NCI-H2029 treated with DMSO at 0.1 percent for 48 hours (cell line): ENCODE data around the gene SRR.
"Not testable (repeated sequence)": the region's sequence is repeated elsewhere in the genome, so short reads cannot be mapped to it uniquely, and the experiment has no call there.

Experiments used
- DNase-seq: peaks from one replicate; lab custom pipeline; 2025; lab: John Stamatoyannopoulos, UW

SRR gene

DNA sequence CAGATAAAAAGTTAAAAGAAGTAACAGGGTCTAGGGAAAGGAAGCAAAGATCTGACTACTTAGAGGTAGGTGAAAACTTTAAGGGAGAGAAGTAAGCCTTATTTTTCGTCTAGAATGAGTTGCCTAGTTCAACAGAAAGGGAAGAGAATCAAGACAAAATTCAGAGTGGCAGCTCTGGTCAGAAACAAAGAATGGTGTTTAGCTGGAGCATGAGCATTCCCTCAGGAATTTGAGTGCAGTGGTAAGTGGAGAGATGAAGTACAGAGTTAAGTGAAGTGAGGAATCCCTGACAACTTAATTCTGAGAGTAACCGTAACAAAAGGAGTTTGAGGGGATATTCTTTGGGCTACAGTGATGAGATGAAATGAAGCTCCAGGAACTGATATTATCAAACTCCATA lies 11.7 kb upstream of the SRR start:
- no peak for DNase-seq

DNA sequence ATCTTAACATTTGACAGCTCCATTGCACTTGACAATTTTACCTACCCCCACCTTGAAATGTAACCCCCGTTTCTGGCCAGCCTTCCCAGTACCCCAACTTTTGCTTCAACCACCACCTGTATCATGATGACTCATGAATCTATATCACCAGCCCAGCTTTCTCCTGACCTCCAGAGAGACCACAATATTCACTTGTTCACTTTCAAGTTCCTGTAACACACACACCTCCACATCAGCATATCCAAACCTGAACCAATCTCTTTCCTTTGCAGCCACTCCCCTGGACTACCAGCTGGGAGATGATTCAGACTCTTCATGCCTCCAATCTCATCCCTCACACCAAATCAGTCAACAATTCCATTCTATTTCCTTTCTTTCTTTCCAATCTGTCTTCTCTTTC lies 8.2 kb upstream of the SRR start:
- no peak for DNase-seq

DNA sequence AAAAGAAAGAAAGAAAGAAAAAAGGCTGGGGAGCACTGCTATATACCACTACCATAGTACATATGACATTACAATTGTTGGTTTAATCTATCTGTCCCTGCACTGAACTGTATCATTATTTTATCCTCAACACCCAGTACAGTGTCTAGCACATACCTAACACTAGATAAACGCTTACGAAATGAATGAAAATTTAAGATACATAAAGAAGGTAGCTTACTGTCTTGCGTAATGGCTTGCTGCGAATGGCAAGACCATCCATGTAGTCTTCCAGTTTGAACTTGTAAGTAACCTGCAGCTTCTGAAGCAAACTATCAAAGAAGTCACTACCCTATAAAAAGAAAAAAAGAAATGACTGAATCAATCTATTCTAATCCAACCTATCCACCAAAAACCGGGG lies 6.7 kb upstream of the SRR start:
- no peak for DNase-seq

DNA sequence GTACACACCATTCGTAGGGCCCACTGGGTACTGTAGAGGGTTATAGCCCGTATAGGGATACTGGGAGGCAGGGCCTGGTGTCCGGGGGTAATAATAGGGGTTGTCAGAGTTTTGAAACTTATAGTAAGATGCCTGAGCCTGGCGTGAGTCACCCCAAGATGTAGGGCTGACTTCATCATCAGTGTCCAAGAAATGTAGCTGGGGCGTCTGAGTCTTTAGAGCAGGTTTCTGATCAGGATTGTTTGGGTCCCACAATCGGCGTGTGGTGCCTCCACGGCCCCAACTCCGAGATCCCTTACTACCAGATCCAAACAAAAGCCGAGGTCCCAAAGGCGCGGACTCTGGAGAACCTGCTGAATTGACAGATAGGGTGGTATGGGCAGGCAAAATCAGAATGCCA lies 4.6 kb upstream of the SRR start:
- no peak for DNase-seq

DNA sequence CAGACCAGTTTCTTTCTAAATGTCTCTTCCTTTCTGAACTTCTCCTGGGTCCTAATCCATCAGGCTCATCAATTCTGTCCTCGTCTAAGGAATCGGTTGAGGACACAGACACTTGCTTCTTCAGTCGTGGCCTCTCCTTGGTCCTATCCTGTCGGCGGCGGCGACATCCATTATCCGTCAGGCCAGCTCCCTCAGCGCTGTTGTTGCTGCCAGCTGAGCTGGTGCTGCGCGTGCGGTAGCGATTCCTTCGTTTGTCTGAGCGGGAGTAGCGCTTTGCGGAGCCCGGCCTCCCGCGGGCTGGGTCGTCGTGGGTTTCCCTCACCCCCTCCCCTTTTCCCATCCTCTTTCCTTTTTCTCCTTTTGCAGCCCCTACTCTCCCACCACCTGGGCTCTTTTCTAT lies 4.0 kb upstream of the SRR start:
- DNase-seq = no peak

DNA sequence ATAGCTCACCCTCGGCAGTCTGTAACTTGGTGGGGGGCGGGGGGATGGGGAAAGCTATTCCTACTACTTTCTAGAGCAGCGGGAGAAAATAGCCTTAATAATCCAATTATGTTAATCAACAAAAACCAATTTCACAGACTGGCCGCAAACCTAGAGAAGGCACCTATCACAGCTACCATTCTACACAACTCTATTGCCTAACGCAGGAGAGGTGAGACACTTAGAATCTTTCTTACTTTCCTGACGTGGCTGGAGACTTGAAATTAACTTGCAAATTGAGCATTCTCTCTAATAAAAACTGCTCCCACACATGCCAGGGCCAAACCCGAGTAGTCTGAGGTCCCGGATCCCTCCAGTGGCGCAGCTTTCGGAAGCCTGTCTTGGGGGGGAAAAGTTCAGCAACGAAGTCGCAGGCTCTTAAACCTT lies 959 bp upstream of the SRR start:
- no peak for DNase-seq

DNA sequence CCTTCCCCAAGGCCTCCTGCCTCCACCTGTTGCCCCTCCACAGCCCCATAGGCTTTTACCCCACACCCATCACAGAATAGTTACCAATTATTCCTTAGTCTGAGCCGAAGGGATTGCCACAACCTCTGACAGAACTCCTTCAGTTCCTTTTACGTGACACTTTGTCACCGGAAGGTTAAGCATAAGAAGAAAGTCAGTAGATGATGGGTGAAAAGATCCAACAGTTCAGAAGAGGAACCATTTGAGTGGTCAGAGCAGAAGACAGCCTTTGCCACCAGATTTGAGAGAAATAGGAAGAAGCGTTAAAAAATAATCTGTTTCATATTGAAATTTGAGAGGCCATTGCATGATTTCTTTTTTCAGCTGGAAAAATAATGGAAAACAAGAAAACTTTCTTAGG lies 1.2 kb downstream of the SRR start:
- DNase-seq = no peak

DNA sequence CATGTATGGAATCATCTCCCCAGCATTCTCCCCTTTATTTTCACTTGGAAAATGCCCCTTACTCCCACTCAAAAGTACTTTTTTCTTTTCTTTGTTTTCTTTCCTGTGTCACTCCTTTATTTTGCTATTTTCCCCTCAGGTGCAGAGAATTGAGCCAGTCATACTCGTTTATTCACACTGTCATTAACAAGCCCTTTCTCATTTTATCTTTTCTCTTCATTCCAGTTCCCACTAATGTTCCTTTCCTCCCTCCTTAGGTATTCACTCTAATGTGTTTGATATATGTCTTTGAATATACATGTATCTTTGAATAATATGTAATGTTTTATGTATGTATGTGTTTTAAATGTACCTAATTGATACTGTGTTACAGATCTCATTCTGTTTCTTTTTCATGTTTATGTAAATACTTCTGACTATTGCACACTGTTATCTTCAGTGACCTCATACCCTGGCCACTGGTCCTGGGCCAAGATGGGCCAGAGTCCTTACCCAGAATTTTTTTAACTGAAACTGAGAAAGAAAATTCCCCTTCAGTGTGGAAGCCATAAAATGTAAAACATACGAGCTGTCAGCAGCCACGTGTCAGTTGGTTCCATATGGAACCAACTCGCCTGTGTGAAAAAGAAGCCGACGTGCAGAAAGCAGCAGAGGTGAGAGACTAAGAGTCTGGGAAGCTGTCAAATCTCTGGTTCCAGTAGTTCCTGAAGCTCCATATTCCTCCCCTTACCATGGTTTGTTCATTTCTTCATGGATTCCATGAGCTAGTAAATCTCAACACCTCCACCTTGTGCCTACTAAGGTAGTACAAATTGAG lies 5.8 kb downstream of the SRR start:
- DNase-seq = no peak

DNA sequence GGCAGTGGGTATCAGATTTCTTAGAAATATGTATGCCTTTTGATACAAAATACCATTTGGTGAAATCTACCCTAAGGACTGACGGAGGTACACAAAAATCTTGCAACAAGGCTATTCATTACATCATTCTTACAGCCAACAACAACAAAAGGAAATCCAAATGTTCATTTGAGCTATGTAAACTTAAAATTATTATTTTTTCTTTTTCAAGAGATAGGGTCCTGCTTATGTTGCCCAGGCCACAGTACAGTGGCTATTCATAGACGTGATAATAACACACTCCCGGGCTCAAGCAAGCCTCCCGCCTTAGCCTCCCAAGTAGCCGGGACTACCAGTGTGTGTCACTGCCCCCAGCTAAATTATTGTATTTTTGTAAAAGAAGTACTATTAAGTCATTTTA lies 9.0 kb downstream of the SRR start:
- DNase-seq = no peak

DNA sequence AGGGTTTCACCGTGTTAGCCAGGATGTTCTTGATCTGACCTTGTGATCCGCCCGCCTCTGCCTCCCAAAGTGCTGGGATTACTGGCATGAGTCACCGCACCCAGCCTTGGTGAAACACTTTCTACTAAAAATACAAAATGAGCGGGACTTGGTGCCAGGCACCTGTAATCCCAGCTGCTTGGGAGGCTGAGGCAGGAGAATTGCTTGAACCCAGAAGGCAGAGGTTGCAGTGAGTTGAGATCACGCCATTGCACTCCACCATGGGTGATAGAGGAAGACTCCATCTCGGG lies 13.1 kb downstream of the SRR start:
- DNase-seq = not testable (repeated sequence)

DNA sequence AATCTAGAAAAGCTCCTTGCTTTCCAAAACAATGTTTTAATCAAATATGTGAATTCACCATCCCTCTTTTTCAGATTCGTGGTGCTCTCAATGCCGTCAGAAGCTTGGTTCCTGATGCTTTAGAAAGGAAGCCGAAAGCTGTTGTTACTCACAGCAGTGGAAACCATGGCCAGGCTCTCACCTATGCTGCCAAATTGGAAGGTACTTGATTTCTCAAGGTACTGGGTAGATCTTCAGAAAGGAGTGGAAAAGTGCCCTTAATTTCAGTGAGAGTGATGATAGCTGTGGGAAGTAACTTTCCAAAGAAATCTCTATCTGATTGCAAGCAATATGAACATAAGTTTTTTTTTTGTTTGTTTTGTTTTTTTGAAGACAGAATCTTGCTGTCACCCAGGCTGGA lies 14.0 kb downstream of the SRR start:
- DNase-seq = no peak

DNA sequence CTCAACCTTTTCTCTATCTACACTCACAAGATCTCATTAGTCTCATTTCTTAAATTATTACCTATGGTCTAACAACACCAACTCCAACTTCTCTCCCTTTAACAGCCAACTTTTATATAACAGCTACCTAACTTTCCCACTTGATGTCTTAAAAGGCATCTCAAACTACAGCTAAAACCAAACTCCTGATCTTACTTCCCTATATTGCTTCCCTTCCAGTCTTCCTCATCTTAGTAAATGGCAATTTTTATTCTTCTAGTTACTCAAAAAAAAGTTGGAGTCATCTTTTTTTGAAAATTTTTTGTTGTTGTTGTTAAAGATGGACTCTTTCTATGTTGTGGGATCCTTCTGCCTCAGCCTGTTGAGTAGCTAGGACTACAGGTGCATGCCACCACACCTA lies 15.3 kb downstream of the SRR start:
- no peak for DNase-seq

DNA sequence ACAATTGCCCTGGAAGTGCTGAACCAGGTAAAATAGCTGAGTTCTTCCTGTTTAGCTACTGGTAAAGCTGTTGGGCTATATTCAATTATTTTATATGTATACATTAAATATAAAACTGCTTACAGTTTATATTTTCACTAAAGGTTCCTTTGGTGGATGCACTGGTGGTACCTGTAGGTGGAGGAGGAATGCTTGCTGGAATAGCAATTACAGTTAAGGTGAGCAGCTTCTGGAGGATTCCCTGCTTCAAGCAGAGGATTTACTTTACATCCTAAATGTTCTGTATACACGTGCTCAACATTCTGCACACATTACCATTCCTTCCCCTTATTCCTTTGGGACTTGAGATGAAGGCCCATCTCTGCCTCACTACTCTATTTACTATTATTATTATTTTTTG lies 17.6 kb downstream of the SRR start:
- no peak for DNase-seq

DNA sequence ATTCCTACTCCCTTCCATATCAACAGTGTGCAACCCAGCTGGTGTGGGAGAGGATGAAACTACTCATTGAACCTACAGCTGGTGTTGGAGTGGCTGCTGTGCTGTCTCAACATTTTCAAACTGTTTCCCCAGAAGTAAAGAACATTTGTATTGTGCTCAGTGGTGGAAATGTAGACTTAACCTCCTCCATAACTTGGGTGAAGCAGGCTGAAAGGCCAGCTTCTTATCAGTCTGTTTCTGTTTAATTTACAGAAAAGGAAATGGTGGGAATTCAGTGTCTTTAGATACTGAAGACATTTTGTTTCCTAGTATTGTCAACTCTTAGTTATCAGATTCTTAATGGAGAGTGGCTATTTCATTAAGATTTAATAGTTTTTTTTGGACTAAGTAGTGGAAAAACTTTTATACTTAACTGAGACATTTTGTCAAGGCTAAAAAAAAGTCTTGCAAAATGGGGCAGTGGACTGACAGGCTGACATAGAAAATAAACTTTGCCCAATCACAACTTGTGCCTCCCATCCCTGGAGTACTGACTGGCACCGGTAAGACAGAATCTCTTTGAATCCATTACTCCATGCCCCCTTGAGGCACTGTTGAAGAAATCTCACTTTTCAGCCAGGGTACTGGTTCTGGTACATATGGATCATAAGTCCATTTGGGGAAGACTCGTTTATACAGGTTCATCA lies 20.0 kb downstream of the SRR start:
- DNase-seq = no peak

DNA sequence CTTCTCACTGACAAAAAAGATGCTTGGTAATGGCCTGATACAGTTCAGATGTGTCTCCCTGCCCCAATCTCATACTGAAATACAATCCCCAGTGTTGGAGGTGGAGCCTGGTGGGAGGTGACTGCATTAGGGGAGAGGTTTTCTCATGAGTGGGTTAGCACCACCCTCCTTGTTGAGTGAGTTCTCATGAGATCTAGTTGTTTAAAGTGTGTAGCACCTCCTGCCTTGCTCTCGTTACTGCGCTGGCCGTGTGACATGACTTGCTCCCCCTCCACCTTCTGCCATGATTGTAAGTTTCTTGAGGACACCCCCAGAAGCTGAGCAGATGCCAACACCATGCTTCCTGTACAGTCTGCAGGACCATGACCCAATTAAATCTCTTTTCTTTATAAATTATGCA lies 27.6 kb downstream of the SRR start:
- DNase-seq = no peak

DNA sequence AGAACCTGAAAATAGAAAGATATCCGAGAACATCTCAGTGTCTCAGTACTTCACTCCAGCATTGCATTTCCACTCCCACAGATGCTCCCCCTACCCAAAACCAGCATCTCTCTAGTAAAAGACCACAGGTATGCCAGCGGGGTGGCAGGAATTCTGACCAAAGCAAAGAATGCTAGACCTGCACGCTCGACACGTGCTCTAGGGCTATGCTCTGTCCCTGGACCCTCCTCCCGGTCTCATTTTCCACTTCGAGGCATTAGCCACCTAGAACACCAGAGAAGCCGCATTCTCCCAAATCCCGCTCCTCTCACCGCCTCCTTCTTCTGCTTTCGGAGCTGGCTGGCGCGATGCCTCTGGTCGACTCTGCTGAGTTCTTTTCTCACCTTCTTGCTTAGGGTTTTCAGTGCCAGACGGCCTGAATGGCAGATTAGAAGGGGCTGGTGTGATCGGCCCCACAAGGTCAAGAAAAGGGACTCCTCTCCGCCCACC lies 32.0 kb downstream of the SRR start:
- no peak for DNase-seq

DNA sequence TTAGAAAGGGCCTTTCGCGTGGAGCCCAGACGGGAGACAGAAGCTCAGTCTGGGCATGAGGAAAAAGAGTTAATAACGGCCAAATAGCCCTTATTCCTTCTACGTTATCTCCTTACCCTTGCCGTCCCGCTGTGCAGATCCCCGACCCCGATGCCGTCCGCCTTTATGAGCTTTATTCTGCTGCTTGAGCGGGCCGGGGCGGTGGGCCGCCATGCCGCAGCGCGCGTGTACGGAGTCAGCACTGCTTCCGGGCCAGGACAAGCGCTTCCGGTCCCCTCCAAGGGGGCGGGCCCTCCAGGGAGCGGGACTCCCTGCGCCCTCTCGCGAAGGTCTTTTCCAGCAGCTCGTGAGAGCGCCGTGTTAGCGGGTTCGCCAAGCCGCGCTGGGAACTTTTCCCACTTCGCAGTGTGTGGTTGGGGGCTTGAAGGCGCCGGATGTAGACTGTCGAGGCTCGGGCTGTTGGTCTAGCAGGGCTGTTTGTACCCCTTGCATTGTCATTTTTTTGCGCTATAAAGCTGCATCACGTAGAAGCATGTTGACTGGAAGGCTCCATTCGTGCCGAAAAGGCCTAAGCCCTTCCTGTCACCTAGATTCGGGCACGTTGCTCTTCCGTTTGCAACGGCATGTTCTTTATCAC lies 32.6 kb downstream of the SRR start, which contains the start of gene TSR1:
TSR1 (minus strand) TSS at position 243 of the 637 bp plus-strand sequence; CDS start at position 213, 30 bp downstream.
- DNase-seq = peak; percentile 38

DNA sequence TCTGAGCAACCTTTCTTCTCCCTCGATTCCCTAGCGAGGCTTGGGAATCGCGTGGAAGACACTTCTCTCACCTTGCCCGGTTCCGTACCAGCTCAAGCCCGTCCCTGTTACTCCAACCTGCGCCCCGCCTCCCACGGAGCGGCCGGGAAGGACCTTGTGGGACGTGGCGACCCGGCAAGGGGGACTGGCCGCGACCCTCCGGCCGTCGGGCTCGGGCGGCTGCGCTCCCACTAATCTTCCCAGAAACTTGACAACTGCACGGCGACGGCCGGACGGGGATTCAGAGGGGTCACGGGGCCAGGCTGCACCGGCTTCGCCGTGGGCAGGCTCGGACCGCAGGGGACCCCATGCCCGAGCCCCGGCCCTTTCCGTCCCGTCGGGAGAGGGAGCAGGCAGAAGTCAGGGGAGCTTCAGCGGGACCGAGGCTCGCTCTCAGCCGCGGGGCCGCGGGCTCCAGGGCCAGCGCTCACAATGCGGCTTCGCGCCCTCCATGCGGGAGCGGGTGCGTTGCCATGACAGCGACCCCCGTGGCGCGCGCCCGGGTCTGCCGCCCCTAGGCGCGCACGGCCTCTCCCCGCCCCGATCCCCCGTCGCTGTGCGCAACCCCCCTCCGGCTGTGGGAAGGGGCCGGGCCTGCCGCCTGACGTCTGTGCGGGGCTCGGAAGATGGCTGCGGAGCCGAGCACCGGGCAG lies 33.2 kb downstream of the SRR start, which contains the start of gene SGSM2:
SGSM2 (plus strand) TSS at position 650 of the 692 bp plus-strand sequence. CDS start 188 bp downstream, outside the sequence.
- DNase-seq = peak; percentile 0

DNA sequence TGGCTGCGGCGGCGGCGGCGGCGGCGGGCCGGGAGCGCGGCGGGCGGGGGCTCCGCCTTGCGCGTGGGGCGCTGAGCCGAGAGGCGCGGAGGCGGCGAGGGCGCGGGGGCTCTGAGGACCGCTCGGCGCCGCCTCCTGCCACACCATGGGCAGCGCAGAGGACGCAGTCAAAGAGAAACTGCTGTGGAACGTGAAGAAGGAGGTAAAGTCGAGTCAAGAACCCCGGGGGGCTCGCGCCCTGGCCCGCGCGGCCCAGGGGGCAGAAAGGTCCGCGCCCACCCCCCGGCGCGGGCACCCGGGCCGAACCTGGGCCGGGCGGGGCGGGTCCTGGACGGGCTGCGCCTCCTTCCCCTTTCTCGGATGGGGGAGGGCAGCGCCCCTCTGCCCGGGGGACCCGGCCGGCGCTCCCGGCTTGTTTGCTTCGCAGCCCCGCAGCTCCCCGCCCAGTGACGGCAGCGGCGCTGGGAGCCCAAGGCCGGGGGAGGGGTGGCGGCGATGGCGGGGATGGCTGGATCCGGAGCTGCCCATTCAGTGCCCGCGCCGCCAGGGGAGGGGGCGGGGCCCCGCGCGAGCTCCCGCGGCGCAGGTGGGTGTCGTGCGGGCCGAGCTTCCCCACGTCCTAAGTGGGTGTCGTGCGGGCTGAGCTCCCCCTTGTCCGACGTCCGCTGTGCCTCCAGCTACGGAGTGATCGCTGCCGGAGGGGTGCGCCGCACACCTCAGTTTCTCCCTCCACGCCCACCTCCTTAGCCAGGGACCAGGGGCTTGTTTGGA lies 34.0 kb downstream of the SRR start:
- DNase-seq = no peak

DNA sequence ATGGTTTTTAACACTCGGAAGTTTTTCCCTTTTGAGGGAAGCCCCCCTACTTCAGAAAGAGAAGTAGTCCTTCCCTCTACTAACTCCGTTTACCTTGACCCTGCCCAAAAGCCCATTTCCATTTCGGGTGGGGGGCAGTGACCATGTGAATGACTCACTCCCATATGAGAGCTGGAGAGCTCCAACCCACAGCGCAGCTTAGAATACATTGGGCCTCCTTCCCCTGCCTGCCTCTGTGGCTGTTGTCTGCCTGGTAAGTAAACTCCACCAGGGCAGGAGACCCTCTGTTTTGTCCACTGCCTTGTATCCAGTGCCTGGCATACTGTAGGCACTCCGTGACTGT lies 34.5 kb downstream of the SRR start:
- DNase-seq = no peak

DNA sequence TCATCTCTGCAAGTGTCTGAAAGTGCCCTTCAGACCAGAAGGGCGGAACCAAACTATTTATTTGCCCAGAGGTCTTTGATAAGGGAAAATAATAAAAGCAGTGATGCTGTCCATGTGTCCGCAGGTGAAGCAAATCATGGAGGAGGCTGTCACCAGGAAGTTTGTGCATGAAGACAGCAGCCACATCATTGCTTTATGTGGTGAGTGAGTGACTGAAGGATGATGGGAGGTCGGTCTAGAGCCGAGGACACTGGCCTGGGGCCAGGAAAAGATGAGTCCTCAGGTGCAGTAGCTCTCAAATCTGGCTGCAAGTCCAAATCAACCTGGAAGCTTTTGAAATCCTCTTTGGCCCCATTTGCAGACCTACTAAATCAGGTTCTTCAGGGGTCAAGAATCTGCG lies 39.7 kb downstream of the SRR start:
- peak; percentile 2 for DNase-seq

DNA sequence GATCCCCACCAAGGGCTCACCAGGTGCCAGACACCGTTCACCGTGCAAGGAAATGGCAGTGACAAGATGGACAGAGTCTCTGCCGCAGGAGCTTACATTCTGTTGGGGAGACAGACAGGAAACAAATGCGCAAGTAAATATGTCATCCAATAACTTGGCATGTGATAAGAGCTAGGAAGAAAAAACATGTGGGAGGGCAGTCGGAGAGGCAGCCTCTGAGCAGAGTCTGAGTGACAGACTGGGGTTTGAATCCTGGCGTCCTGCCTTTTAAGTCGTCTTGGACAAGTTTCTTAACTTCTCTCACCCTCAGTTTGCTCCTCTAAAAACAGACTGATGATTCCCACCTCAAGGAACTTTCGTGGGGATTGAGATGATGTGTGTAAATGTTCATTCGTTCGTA lies 40.8 kb downstream of the SRR start:
- no peak for DNase-seq
